ENCODE results near the gene ATP8B4. TPM values are rescaled to one million over a fixed set of nuclear protein-coding genes. Genes with fewer than 3 reads are reported as not detected.

The ATP8B4 gene
- total RNA-seq, 2 experiments from 2014 or later, result 69.2 to 98.3 TPM

DNA sequence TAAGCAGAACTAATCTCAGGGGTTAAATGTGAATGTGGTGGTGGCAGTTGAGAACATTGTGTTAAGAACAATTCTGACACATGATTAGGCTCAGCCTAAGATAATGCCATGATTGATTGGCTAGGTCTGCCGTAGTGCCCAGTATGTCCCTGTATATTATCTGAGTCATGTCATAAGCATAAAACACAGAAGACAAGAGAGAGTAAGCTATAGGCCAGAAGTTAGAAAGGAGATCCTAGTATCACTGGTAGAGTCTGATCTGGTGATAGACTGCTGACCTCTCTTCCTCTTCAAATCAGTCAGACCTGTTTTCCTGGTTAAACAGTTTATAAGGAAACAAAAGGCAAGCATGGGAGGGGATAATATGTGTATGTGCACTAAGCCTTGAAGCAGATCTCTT lies 30.1 kb upstream of the ATP8B4 start:
- no peak for ATAC-seq
- H3K9me3 Mint-ChIP-seq (ENCODE audit: low read depth), result no peaks in the 10 kb centered on the region
- H3K4me3 Mint-ChIP-seq, result no peak overlapping the region
- H3K36me3 Mint-ChIP-seq, result peaks cover 4% of the 10 kb centered on the region
- peaks cover 34% of the 10 kb centered on the region for H3K4me1 Mint-ChIP-seq
- no peak for DNase-seq
- no peak overlapping the region for H3K27ac Mint-ChIP-seq
- peaks cover 4% of the 10 kb centered on the region for H3K27me3 Mint-ChIP-seq
- CTCF ChIA-PET, result interaction anchor here (1.5 kb wide), 1 partner anchor 9 kb away, joined by 3 read pairs; no protein-coding TSS in a partner anchor

DNA sequence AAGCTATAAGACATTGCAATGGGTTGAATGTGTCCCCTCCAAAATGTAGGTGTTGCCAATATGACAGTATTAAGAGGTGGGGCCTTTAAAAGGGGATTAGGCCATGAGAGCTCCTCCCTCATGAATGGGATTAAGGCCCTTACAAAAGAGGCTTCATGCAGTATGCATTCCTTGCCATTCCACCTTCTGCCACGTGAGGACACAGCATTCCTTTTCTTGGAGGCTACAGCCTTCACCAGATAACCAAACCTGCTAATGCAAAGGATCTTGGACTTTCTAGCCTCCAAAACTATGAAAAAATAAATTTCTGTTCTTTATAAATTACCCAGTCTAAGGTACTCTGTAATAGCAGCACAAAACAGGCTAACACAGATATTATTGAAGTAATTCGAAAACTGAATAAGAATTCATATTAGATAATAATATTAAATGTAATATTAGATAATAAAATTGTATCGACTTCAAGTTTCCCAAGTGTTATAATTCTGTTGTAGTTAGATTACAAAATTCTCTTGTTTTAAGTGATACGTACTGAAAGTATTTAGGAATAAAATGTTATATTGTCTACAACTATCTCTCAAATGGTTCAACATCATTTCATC lies 29.4 kb upstream of the ATP8B4 start:
- no peak for DNase-seq
- Mint-ChIP-seq H3K9me3 (ENCODE audit: low read depth) (no peaks in the 10 kb centered on the region), H3K36me3 (peaks cover 4% of the 10 kb centered on the region), H3K27ac (no peak overlapping the region), H3K4me3 (no peak overlapping the region), H3K4me1 (peaks cover 39% of the 10 kb centered on the region), H3K27me3 (peaks cover 4% of the 10 kb centered on the region)
- CTCF ChIA-PET, result interaction anchor here (0.9 to 1.5 kb wide), 3 partner anchors 9 to 901 kb away, joined by 3 to 4 read pairs (median 3); no protein-coding TSS in a partner anchor
- no peak for ATAC-seq

DNA sequence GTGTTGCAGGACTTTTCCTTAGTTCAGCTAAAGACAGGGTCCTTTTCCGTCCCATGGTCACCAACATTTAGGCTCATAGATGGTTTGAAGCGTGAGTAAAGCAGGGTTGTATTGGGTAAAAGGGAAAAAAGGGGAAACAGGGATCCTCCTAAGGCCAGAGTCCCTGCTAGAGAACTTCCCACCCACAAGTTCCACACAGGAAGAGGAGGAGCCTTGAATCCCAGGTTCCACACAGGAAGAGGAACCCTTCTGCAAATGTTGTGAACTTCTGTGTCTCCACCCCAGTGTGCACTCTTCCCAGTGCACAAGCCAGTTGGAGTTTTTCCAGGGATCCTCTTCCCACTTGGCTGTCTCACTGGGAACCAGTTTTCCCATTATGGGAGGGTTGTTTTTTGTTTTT lies 27.6 kb upstream of the ATP8B4 start:
- H3K4me1 Mint-ChIP-seq, result peaks cover 52% of the 10 kb centered on the region
- no peak overlapping the region for H3K4me3 Mint-ChIP-seq
- H3K27ac Mint-ChIP-seq, result no peak overlapping the region
- H3K27me3 Mint-ChIP-seq, result no peaks in the 10 kb centered on the region
- ATAC-seq, result no peak
- CTCF ChIA-PET, result interaction anchor here (0.9 to 2.6 kb wide), 5 partner anchors 8 to 171 kb away, joined by 3 to 9 read pairs (median 6); partner anchors contain the start of gene ATP8B4
- DNase-seq, result no peak
- H3K36me3 Mint-ChIP-seq, result peaks cover 5% of the 10 kb centered on the region
- H3K9me3 Mint-ChIP-seq (ENCODE audit: low read depth), result no peaks in the 10 kb centered on the region

DNA sequence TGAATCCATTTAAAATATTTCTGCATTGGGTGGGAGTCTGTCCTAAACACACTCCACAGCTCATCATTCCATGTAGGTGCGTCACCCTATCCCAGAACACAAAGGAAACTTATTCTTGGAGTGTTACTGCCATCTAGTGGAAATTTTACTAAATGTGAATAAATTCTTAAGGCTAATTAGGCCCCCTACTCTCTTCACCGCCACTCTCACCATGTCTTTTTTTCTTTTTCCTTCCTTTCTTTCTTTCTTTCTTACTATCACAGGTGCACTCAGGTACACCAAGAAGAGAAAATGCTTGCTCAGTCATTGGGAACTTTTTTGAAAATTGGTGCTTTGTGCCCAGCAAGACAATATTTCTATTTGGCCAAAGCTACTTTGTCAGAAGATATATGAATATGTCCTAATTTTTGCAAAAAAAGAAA lies 26.4 kb upstream of the ATP8B4 start:
- Mint-ChIP-seq H3K27me3 (no peaks in the 10 kb centered on the region), H3K4me3 (no peak overlapping the region), H3K27ac (no peak overlapping the region), H3K4me1 (peaks cover 49% of the 10 kb centered on the region), H3K9me3 (ENCODE audit: low read depth) (no peaks in the 10 kb centered on the region), H3K36me3 (peaks cover 8% of the 10 kb centered on the region)
- peak; percentile 67 for ATAC-seq
- DNase-seq, result no peak
- CTCF ChIA-PET, result interaction anchor here (0.6 to 2.6 kb wide), 26 partner anchors 10 to 1740 kb away, joined by 3 to 9 read pairs (median 4); partner anchors contain the start of genes ATP8B4 and FGF7

DNA sequence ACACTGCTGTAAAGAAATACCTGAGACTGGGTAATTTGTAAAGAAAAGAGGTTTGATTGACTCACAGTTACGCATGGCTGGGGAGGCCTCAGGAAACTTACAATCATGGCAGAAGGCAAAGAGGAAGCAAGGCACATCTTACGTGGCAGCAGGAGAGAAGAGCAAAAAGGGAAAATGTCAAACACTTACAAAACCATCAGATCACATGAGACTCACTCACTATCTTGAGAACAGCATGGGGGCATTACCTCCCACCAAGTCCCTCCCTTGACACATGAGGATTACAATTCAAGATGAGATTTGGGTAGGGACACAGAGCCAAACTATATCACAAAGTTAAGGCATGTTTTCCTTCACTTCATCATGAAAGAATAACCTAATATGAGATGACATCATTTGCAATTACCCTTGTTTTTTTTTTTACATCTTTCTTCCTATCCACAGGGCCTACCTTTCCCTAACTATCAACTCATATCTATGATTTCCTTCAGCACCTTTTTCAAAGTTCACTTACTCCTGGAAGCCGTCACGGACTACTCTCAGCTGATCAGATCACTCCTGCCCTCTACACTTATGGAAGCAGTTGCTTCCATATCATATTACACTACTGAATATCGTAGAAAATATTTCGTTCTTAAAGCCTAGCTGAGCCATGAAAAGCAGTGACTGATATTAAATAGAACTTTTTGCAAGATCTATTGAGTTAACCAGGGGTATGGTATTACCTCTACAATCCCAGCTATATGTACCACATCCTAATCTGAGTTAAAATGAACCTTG lies 25.5 kb upstream of the ATP8B4 start:
- Mint-ChIP-seq H3K4me1 (peaks cover 44% of the 10 kb centered on the region), H3K27ac (no peak overlapping the region), H3K4me3 (no peak overlapping the region), H3K36me3 (peaks cover 8% of the 10 kb centered on the region), H3K27me3 (no peaks in the 10 kb centered on the region), H3K9me3 (ENCODE audit: low read depth) (no peaks in the 10 kb centered on the region)
- CTCF ChIA-PET, result interaction anchor here (0.7 to 2.6 kb wide), 18 partner anchors 9 to 1283 kb away, joined by 3 to 9 read pairs (median 4); partner anchors contain the start of genes ATP8B4 and FGF7
- ATAC-seq (no peak), DNase-seq (no peak)

DNA sequence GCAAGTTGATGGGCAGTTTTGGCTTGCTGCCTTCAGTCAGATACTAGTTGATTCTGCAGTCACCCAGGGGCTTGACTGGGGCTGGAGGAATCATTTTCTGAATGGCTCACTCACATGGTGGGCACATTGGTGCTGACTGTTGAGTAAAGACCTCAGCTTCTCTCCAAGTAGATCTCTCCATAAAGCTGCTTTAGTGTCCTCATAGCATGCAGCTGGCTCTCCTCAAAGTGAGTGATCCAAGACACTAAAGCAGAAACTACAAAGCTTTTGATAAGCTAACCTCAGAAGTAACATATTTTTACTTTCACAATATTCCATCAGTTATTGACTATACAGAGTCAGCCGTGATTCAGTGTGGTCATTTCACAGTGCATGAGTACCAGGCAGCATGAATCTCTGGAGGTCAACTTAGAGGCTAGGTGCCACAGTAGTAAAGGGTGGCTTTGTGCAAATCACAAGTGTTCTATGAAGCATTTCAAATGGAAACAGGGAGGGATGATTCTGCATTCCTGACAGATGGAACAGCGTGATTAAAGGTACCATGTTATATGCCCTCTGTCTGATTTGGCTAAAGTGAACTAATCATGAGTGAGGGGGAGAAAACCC lies 24.3 kb upstream of the ATP8B4 start:
- Mint-ChIP-seq H3K36me3 (peaks cover 8% of the 10 kb centered on the region), H3K27ac (no peak overlapping the region)
- CTCF ChIA-PET, result no interaction called here

DNA sequence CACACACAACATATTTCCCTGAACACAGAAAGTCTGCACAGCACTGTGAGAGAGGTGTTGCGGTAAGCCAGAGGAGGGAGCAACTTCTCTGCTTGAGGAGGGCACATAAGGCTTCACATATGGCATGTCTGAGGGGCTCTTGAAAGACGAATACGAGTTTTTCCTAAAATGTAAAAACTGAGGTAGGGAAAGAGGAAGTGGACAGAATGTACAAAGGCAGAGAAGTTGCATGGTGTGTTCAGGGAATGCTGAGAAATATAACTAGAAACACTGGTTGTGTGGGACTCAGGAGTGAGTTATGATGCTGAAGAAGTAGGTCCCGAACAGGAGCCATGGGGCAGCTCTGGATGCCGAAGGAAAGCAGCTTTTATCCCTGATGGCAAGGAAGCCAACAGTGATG lies 22.8 kb upstream of the ATP8B4 start:
- no peaks in the 10 kb centered on the region for H3K27me3 Mint-ChIP-seq
- peaks cover 11% of the 10 kb centered on the region for H3K36me3 Mint-ChIP-seq
- no peak overlapping the region for H3K27ac Mint-ChIP-seq
- ATAC-seq (no peak), DNase-seq (no peak)
- peaks cover 57% of the 10 kb centered on the region for H3K4me1 Mint-ChIP-seq
- no peaks in the 10 kb centered on the region for H3K9me3 Mint-ChIP-seq (ENCODE audit: low read depth)
- CTCF ChIA-PET, result interaction anchor here (1.5 kb wide), 1 partner anchor 27 kb away, joined by 3 read pairs; no protein-coding TSS in a partner anchor
- H3K4me3 Mint-ChIP-seq, result no peak overlapping the region

More for the DNA sequence above, 24.3 kb upstream of the ATP8B4 start:
- ATAC-seq, result no peak
- Mint-ChIP-seq H3K4me1 (peaks cover 44% of the 10 kb centered on the region), H3K9me3 (ENCODE audit: low read depth) (no peaks in the 10 kb centered on the region), H3K4me3 (no peak overlapping the region), H3K27me3 (no peaks in the 10 kb centered on the region)
- DNase-seq, result no peak

DNA sequence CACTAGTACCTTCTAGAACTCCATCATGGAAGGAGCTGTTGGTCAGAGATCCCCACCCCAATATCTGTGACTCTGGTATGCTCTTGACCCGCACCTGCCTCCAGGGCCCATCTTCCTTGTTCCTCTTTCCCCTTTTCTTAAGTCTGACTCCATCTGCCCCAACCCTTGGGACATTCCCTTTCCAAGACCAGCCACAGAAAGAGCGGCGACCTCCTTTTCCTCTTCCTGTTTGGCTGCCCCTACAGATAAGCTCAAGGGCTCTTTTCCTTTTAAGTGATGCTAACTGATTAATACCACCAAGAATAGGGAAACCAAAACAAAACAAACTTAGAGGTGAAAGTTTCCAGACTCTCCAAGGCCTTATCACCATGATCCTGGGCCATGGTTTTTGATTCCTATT lies 21.9 kb upstream of the ATP8B4 start:
- H3K36me3 Mint-ChIP-seq, result peaks cover 13% of the 10 kb centered on the region
- no peaks in the 10 kb centered on the region for H3K27me3 Mint-ChIP-seq
- no peak for ATAC-seq
- no peak for DNase-seq
- H3K4me3 Mint-ChIP-seq, result no peak overlapping the region
- CTCF ChIA-PET, result interaction anchor here (0.8 to 1.6 kb wide), 2 partner anchors 22 to 31 kb away, joined by 4 to 8 read pairs; partner anchors contain the start of gene ATP8B4
- peaks cover 60% of the 10 kb centered on the region for H3K4me1 Mint-ChIP-seq
- H3K9me3 Mint-ChIP-seq (ENCODE audit: low read depth), result no peaks in the 10 kb centered on the region
- no peak overlapping the region for H3K27ac Mint-ChIP-seq

DNA sequence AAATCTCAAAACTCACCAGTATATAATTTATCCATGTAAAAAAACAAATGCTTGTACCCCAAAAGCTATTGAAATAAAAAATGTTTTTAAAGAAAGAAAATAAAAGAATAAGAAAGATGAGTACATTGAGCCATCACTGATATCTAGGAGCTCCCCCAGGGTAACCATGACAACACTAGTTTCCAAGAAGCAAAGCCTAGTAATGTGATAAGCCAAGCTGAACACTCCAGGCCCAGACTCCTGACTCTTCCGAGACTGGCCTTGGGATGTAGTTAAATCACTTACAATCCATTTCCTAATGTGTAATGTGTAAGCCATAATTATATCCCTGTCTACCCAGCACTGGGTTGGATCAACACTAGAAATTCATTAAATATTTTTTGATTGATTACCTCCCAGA lies 21.1 kb upstream of the ATP8B4 start:
- Mint-ChIP-seq H3K4me1 (peaks cover 64% of the 10 kb centered on the region), H3K4me3 (no peak overlapping the region), H3K9me3 (ENCODE audit: low read depth) (no peaks in the 10 kb centered on the region), H3K36me3 (peaks cover 13% of the 10 kb centered on the region), H3K27ac (no peak overlapping the region), H3K27me3 (no peaks in the 10 kb centered on the region)
- CTCF ChIA-PET, result interaction anchor here (0.6 to 1.6 kb wide), 4 partner anchors 9 to 137 kb away, joined by 3 to 8 read pairs (median 4); partner anchors contain the start of gene ATP8B4
- DNase-seq (no peak), ATAC-seq (no peak)

DNA sequence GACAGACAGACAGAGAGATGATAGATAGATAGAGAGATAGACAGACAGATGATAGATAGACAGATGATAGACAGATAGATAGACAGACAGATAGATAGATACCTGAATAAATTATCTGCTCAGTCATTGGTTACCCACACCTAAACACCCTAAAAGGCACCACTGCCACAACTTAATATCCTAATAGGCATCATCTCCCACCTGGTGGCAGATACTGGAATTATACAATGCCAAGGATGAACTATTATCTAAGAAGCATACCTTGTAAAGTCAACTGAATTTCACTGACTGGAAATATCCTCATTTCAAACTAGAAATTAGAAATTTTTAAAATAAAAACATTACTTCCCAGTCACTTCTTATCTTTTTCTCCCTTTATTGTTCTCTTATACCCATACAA lies 19.4 kb upstream of the ATP8B4 start:
- CTCF ChIA-PET, result interaction anchor here (0.6 to 5.5 kb wide), 3 partner anchors 20 to 283 kb away, joined by 3 to 73 read pairs (median 3); partner anchors contain the start of gene ATP8B4

DNA sequence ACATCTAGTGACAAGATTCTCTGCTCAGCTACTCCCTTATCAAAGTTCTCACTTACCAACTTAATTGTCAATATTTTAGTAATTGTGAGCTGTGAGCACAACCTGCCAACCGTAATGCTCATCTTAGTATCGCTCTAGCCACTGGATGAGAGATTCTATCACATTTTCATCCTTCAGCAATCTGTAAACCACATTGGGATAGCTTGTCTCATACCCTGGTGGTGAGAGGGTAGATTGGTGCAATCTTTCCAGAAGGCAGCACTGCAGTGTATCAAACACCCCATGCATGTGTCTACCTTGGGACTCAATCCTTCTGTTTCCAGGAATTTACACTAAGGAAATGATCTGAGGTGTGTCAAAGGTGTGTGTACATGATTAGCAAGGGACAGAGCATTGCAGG lies 18.9 kb upstream of the ATP8B4 start:
- ATAC-seq (no peak), DNase-seq (no peak)
- Mint-ChIP-seq H3K4me3 (no peak overlapping the region), H3K27me3 (no peaks in the 10 kb centered on the region), H3K36me3 (peaks cover 11% of the 10 kb centered on the region), H3K9me3 (ENCODE audit: low read depth) (no peaks in the 10 kb centered on the region), H3K4me1 (peaks cover 61% of the 10 kb centered on the region), H3K27ac (peak overlapping the region; percentile 88)
- CTCF ChIA-PET, result interaction anchor here (0.6 to 5.5 kb wide), 8 partner anchors 20 to 769 kb away, joined by 3 to 73 read pairs (median 3); partner anchors contain the start of gene ATP8B4

More for the DNA sequence above, 19.4 kb upstream of the ATP8B4 start:
- H3K4me1 Mint-ChIP-seq, result peaks cover 63% of the 10 kb centered on the region
- no peak for ATAC-seq
- no peak overlapping the region for H3K4me3 Mint-ChIP-seq
- H3K27ac Mint-ChIP-seq, result peak overlapping the region; percentile 88
- DNase-seq, result no peak
- H3K9me3 Mint-ChIP-seq (ENCODE audit: low read depth), result no peaks in the 10 kb centered on the region
- H3K27me3 Mint-ChIP-seq, result no peaks in the 10 kb centered on the region
- peaks cover 11% of the 10 kb centered on the region for H3K36me3 Mint-ChIP-seq

DNA sequence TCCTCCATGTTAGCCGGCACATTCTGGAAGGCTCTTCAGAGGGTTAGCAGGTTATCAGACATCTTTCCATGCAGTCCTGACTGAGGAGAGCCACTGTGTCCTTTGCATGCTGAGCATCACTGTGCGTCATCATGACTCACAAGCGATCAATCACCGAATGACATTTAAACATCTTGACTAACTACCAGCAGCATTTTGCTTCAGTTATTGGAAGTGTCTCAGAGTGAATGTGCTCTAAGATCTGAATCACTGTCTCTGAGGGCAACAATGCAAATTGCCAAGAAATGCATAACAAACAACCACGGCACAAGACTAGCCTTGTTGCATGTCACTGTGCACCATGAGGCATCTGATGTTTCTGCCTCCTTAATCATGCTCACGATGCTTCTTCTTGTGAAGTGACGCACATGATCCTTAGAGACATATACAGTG lies 18.3 kb upstream of the ATP8B4 start:
- CTCF ChIA-PET, result interaction anchor here (0.8 to 5.5 kb wide), 8 partner anchors 19 to 770 kb away, joined by 3 to 73 read pairs (median 3); partner anchors contain the start of gene ATP8B4
- Mint-ChIP-seq H3K4me1 (peaks cover 59% of the 10 kb centered on the region), H3K27me3 (no peaks in the 10 kb centered on the region), H3K9me3 (ENCODE audit: low read depth) (no peaks in the 10 kb centered on the region), H3K4me3 (peak overlapping the region; percentile 61), H3K27ac (peak overlapping the region; percentile 88), H3K36me3 (peaks cover 16% of the 10 kb centered on the region)
- ATAC-seq, result peak; percentile 52
- peak; percentile 75 for DNase-seq

All from activated CD8-positive, alpha-beta memory T cell treated with anti-CD3 and anti-CD28 coated beads, Interleukin-2, amount 10 ng/mL, durations not matched to agents 7 days and 5 days (primary cell).